Nephron (organoid): ENCODE results near the gene MYO16.

Experiments used
- H3K27ac Mint-ChIP-seq, 3 experiments: 2 replicates each; pipeline ENCODE4 v1.8.0; 2020; ENCODE audit warnings: mixed read lengths in 3 of 3, mild to moderate bottlenecking in 2 of 3, moderate library complexity in 1 of 3
- H3K27me3 Mint-ChIP-seq: 2 replicates; pipeline ENCODE4 v1.8.0; 2021; ENCODE audit warnings: low read depth, mild to moderate bottlenecking, moderate library complexity, mixed read lengths
- H3K36me3 Mint-ChIP-seq: 2 replicates; pipeline ENCODE4 v1.8.0; 2020; ENCODE audit warnings: low read depth, mixed read lengths
- H3K4me1 Mint-ChIP-seq: 2 replicates; pipeline ENCODE4 v1.8.0; 2020; ENCODE audit warnings: mixed read lengths
- H3K4me3 Mint-ChIP-seq, 3 experiments: 2 replicates each; pipeline ENCODE4 v1.8.0; 2020; ENCODE audit warnings: mild to moderate bottlenecking in 3 of 3, mixed read lengths in 3 of 3, moderate library complexity in 2 of 3
- H3K9me3 Mint-ChIP-seq: 2 replicates; pipeline ENCODE4 v1.8.0; 2020; ENCODE audit warnings: mixed read lengths
- CTCF ChIP-seq, 3 experiments: fragments of 200-600 bp; sonication (generic); IDR thresholded peaks; one replicate each; pipeline ENCODE4 v1.5.0; 2021; ENCODE audit warnings: antibody characterized with exemption in 3 of 3; ENCODE audit not compliant: unreplicated experiment in 3 of 3

MYO16 gene

DNA sequence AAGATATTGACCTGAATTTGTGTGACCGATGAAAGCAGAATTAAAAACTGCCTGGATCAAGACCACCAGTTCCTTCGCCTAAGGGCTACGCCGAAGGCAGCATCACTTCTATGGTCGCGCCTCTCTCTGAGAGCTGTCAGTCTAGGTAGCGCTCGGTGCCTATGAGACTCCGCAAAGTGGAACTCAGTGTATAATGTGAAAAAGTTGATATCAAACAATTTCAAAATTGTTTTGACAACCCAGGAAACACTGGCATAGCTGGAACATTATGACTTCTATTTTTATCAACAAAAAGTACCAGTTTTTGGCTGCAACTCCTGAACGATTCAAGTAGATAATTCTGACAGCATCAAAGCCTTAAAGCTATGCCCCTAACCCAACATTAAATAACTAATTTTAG, 223.6 kb downstream of the MYO16 start:
- Mint-ChIP-seq H3K36me3 (no peaks in the 10 kb centered on the region), H3K4me3 (no peak overlapping the region), H3K4me1 (peaks cover 19% of the 10 kb centered on the region), H3K9me3 (no peaks in the 10 kb centered on the region), H3K27ac (no peak overlapping the region), H3K27me3 (peaks cover 4% of the 10 kb centered on the region)
- no peak for TF ChIP-seq CTCF (IDR thresholded peaks at IDR 0.05; ENCODE audit: unreplicated experiment in 3 of 3)

GRCh38 chr13:108855737-108856387, 226.5 kb downstream of the MYO16 start:
- Mint-ChIP-seq H3K27ac (no peak overlapping the region), H3K4me3 (no peak overlapping the region), H3K9me3 (no peaks in the 10 kb centered on the region), H3K36me3 (no peaks in the 10 kb centered on the region), H3K27me3 (no peaks in the 10 kb centered on the region), H3K4me1 (peaks cover 32% of the 10 kb centered on the region)
- no peak for TF ChIP-seq CTCF (IDR thresholded peaks at IDR 0.05; ENCODE audit: unreplicated experiment in 3 of 3)

DNA sequence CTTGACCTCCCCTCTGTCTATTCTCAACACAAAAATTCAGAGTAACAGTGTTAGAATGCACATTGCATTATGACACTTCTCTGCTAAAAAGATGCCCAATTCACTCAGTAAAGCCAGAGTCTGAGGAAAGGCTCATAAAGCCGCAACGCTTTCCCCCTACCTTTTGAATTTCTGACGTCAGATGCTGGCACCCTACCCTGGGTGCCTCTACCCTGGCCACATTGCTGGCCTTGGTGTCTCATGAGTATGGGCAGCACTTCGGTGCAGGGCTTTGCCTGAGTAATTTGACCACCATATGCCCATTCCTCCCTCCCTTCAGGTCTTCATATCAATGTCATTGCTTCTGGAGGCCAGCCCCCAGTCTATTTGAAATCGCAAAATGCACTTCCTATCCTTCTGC, 229.3 kb downstream of the MYO16 start:
- Mint-ChIP-seq H3K4me1 (peaks cover 19% of the 10 kb centered on the region), H3K4me3 (no peak overlapping the region)

DNA sequence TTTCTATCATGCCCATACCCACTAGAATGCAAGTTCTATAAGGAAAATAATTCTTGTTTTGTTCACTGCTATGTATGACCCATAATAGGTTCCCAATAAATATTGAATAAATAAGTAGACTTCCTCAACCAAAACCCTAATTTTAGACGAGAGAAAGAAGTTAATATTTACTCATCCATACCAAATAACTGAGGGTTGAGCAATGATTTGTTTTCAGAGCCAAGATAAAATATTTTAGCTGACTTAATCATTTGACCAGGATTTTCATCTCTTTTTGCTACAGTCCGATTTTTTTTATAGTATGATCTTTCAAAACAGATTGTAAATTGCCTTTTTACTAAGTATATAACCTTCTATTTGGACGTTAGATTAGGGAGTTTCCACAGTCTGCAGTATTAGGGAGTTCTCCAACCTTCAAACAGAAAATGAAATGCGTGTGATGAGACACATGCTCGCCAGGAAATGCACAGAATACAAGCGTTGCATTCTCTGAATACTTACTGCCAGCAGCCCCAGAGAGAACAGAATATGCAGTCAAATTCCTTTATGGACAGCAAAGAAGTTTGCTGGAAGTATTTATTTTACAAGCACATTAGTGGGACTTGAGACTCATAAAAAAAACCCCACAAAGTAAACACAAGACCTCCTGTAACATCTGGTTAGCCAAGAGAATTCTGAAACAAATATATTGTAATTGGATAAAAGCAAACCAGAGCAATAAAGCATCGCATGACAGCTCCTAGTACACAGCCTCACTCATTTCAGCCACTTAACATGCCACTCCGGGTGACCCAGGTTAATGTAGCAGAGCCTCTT, 230.0 kb downstream of the MYO16 start:
- H3K4me1 Mint-ChIP-seq, result peaks cover 19% of the 10 kb centered on the region
- TF ChIP-seq CTCF (IDR thresholded peaks at IDR 0.05; ENCODE audit: unreplicated experiment in 3 of 3), result no peak
- no peaks in the 10 kb centered on the region for H3K36me3 Mint-ChIP-seq
- no peaks in the 10 kb centered on the region for H3K9me3 Mint-ChIP-seq
- peak overlapping the region in 2 of 3 experiments; percentile 11 to 63 for H3K27ac Mint-ChIP-seq
- no peaks in the 10 kb centered on the region for H3K27me3 Mint-ChIP-seq
- H3K4me3 Mint-ChIP-seq, result no peak overlapping the region

More for the DNA sequence above, 229.3 kb downstream of the MYO16 start:
- no peak for TF ChIP-seq CTCF (IDR thresholded peaks at IDR 0.05; ENCODE audit: unreplicated experiment in 3 of 3)
- Mint-ChIP-seq H3K27me3 (no peaks in the 10 kb centered on the region), H3K27ac (peak overlapping the region in 1 of 3 experiments; percentile 63), H3K36me3 (no peaks in the 10 kb centered on the region), H3K9me3 (no peaks in the 10 kb centered on the region)

DNA sequence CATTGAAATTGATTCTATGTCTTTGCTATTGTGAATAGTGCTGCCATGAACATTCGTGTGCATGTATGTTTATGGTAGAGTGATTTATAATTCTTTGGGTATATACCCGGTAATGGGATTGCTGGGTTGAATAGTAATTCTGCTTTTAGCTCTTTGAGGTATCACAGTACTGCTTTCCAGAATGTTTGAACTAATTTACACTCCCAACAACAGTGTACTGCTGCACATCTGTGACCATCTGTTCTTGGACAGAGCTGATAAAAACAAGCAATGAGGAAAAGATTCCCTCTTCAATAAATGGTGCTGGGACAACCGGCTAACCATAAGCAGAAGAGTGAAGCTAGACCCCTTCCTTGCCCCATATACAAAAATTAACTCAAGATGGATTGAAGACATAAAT, 231.0 kb downstream of the MYO16 start:
- TF ChIP-seq CTCF (IDR thresholded peaks at IDR 0.05; ENCODE audit: unreplicated experiment in 3 of 3), result no peak
- no peaks in the 10 kb centered on the region for H3K9me3 Mint-ChIP-seq
- no peak overlapping the region for H3K4me3 Mint-ChIP-seq
- peaks cover 19% of the 10 kb centered on the region for H3K4me1 Mint-ChIP-seq
- no peaks in the 10 kb centered on the region for H3K27me3 Mint-ChIP-seq
- no peaks in the 10 kb centered on the region for H3K36me3 Mint-ChIP-seq
- H3K27ac Mint-ChIP-seq, result peak overlapping the region in 1 of 3 experiments; percentile 63
